GM21515 (cell line): ENCODE data around the gene NR2C2AP.

Experiments used
- ATAC-seq: cut with Tn5 transposase; IDR thresholded peaks from one replicate; pipeline ENCODE4 v1.9.1; 2021; ENCODE audit not compliant: unreplicated experiment

The NR2C2AP gene

GRCh38 chr19:19215792-19216191 lies 12.6 kb upstream of the NR2C2AP start:
- ATAC-seq: no peak

DNA sequence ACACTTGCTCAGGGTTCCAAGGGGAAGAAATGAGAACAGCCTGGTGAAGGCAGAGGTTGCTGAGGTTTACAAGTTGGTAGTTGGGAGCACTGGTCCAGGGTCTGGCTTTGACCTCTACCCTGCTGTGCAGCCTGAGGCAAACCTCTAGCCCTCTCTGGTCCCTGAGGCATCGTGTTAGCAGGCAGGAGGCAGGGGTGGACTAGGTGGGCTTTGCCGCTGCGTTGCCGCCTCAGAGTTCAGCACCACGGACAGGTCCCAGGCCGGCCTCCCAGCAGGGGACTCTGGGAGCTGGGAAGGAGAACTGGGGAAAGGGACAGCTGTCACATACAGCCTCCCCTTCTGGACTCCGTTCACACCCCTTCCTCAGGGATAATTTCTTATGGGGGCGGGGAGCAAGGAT lies 11.7 kb upstream of the NR2C2AP start:
- ATAC-seq: no peak

- no peak for ATAC-seq
Measured at GRCh38 chr19:19214159-19214490, 10.9 kb upstream of the NR2C2AP start.

DNA sequence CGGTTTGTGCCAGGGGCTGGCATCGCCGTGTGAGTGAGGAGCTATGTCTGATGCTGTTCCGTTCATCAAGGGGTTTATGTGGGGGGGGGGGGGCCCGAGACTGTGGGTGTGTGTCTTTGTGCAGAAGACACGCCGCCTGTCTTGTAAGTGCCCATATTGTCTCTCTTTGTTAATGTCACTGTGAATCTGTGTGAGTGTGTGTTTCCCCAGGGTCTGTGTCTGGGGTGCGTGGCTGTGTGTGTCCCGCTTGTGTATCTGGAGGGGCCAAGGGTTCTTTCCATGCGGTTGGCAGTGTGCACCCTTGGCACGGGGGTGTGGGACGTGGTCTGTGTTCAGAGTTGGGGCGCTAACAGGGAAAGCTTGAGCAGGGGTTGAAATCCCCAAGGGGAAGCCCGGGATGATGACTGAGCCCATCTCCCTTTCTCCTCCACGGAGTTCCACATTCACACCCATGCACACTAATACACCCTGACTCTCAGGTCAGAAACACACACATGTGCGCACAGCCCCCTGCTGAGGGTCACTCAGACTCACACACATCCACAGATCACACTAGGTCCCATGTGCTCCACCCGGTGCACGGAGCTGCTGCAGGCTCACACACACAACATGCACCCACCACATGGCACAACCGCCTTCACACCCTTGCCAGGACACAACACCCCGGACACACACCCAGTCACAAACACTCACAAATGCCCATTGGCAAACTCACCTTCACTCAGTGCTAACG lies 10.4 kb upstream of the NR2C2AP start:
- ATAC-seq: no peak

DNA sequence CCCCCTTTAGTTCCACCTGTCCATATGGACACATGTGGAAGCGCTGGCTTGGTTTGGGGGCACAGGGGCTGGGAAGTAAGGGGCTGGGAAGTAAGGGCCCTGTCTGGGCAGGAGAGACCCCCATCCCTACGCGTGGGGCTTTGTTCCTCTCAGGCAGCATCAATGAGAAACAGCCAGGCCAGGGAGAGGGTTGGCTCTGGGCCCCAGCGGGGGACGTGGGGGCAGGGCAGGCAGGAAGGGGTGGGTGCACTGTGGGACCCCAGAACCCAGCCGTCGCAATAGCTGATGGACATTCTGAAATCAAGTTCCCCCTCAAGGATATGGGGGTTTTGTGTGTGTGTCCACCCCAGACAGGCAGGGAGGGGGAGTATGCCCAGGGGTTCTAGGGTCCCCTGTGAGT lies 9.7 kb upstream of the NR2C2AP start:
- ATAC-seq: no peak

GRCh38 chr19:19211499-19212420 lies 8.5 kb upstream of the NR2C2AP start, which contains the start of gene NCAN:
NCAN (plus strand) TSS chr19:19211958; CDS start chr19:19216954, 4,996 bp downstream.
- ATAC-seq: no peak

- ATAC-seq: no peak
Measured at GRCh38 chr19:19209372-19209771, 6.2 kb upstream of the NR2C2AP start.

GRCh38 chr19:19207637-19208572 lies 4.7 kb upstream of the NR2C2AP start:
- ATAC-seq: no peak

- ATAC-seq: no peak
Measured at GRCh38 chr19:19206938-19207337, 3.7 kb upstream of the NR2C2AP start.

- ATAC-seq: no peak
Measured at GRCh38 chr19:19205416-19206410, 2.5 kb upstream of the NR2C2AP start.

- ATAC-seq: no peak
Measured at GRCh38 chr19:19204181-19204580, 967 bp upstream of the NR2C2AP start.

DNA sequence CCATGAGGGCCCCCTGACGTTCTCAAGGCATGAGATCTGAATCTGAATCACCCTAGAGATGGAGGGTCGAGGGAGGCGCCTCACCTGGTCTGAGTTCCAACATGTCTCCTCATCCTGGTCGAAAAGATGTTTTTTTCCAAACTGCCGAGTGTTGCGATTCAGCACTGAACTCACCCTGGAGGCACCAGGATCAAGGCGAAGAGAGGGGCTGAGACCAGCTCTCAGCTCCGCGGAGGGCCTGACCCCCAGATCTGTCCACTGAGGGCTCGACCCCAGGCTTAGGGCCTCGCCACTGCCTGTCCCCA lies 555 bp downstream of the NR2C2AP start:
- no peak for ATAC-seq

- ATAC-seq: no peak
Measured at GRCh38 chr19:19201697-19202630, 1.2 kb downstream of the NR2C2AP start.

DNA sequence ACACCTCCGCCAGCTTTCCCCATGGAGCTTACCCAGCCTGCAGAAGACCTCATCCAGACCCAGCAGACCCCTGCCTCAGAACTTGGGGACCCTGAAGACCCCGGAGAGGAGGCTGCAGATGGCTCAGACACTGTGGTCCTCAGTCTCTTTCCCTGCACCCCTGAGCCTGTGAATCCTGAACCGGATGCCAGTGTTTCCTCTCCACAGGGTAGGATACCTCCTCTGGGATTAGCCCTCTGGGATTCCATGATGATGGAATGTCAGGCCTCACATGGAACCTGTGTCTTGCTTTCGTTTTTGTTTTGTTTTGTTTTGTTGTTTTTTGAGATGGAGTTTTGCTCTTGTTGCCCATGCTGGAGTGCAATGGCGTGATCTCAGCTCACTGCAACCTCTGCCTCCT lies 9.3 kb downstream of the NR2C2AP start:
- no peak for ATAC-seq

DNA sequence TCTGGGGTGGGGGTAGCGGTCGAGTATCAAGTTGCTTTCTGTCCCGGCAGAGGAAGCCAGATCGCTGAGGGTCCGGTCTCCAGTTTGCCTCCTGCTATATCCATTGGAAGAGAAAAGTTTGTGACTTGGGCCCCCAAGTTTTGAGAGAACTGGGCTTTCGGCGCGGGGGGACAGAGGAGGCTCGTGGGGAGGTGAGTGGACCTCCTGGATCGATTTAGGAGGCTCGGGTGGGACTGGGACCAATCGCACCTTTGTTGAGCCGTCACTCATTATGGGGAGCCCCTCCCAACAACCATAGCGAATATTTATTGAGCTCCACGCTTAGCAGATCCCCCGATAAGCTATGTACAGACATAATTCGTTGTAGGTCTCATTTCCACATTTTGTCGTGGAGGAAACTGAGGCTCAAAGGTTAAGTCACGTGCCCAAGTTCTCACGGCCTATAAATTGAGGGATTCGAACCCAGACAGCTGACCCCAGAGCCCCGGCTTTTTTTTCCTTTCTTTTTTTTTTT lies 10.2 kb downstream of the NR2C2AP start:
- ATAC-seq: no peak

DNA sequence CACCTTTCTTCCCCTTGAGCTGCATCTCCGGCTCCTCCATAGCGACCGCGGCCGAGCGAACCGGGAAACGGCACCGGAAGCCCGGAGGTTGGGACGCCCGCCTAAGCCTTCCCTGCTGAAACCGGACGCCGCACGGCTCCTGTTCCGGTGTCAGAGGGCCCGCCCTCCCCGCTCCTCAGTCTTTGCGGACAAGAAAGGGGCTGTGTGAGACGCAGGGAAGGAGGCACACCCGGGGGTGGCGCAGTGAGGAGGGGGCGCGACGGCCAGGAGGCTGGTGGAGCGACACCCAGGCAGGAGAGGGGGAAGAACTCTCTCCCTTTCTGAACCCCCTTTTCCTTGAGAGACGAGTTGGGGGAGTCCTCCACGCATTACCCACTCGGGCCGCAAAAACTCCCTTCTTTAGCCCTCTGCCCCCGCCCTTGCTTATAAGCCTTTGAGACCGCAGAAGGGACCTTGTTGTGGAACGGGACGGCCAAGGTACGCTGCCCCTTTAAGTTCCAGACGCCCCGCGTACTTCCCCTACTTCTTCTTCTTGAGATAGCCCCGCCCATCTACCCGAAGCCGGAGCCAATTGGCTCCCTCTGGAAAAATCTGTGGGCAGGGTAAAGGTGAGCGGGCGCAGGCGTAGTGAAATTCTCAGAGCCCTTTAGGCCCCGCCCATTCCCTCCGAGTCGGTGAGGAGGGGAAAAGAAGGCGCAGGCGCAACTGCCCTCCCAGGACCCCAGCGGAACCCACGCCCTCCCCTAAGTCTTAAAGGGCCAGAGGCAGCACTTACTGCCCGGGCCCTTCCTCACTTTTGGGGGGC lies 10.9 kb downstream of the NR2C2AP start, which contains the start of the genes BORCS8 and RFXANK:
BORCS8 (minus strand) TSS at position 75 of the 805 bp plus-strand sequence; CDS start at position 40, 35 bp downstream.
RFXANK (plus strand) TSS at position 181 of the 805 bp plus-strand sequence. CDS start 1,689 bp downstream, outside the sequence.
- peak; percentile 72 for ATAC-seq

- ATAC-seq: no peak
Measured at GRCh38 chr19:19191768-19192077, 11.5 kb downstream of the NR2C2AP start.

DNA sequence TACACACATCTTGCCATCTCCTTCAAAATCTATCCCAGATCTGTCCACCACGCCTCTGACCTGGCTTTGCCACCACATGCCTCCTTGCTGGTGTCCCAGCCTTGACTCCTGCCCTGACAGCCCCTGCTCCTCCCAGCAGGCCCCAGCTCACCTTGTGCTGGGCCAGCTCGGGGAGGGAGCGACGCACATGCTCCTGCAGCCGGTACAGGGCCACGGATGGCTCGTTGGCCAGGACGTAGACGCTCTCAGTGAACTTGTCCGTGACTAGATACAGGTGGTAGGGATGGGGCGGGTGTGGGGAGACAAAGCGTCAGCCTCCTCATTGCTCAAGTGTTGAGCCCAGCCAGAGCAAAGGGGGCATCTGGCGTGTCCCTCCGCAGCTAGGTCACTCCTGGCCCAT lies 16.5 kb downstream of the NR2C2AP start:
- ATAC-seq: no peak
